Type B pancreatic cell (in vitro differentiated cells): ENCODE data around the gene YEATS2. TPM values are rescaled to one million over a fixed set of nuclear protein-coding genes. Genes with fewer than 3 reads are reported as not detected.
"Not testable (repeated sequence)": the region's sequence is repeated elsewhere in the genome, so short reads cannot be mapped to it uniquely, and the experiment has no call there.

ENCODE experiments used
- DNase-seq: peaks from one replicate; pipeline ENCODE4 v3.0.0; 2021; ENCODE audit warnings: mixed read lengths; ENCODE audit not compliant: unreplicated experiment; ENCODE audit errors: extremely low spot score
- H3K27ac Mint-ChIP-seq: 2 replicates; pipeline ENCODE4 v1.8.0; 2021; ENCODE audit warnings: mild to moderate bottlenecking, mixed read lengths
- H3K27me3 Mint-ChIP-seq: 2 replicates; pipeline ENCODE4 v1.8.0; 2021; ENCODE audit warnings: mixed read lengths
- H3K36me3 Mint-ChIP-seq: 2 replicates; pipeline ENCODE4 v1.8.0; 2021; ENCODE audit warnings: mixed read lengths
- H3K4me1 Mint-ChIP-seq: one replicate; pipeline ENCODE4 v1.8.0; 2021; ENCODE audit warnings: mixed read lengths; ENCODE audit not compliant: unreplicated experiment
- H3K4me3 Mint-ChIP-seq: 2 replicates; pipeline ENCODE4 v1.8.0; 2021; ENCODE audit warnings: mild to moderate bottlenecking, mixed read lengths
- H3K9me3 Mint-ChIP-seq: 2 replicates; pipeline ENCODE4 v1.8.0; 2021; ENCODE audit warnings: mixed read lengths
- CTCF ChIP-seq: fragments of 200-600 bp; sonication (generic); conservative IDR thresholded peaks from 2 replicates; pipeline ENCODE4 v1.5.0; 2021; ENCODE audit warnings: antibody characterized with exemption, mild to moderate bottlenecking
- total RNA-seq: library from RNA; stranded (reverse); gene quantifications from 2 replicates; pipeline ENCODE4 v1.2.1, GENCODE V29; 2021; ENCODE audit warnings: low replicate concordance

YEATS2 gene
- total RNA-seq, 1 donor from 2014 or later = 52.5 TPM

GRCh38 chr3:183699238-183699947 is 1.8 kb downstream of the YEATS2 start:
- no peak for TF ChIP-seq CTCF
- H3K36me3 Mint-ChIP-seq = peaks cover 9% of the 10 kb centered on the region
- H3K4me1 Mint-ChIP-seq = peaks cover 46% of the 10 kb centered on the region
- no peaks in the 10 kb centered on the region for H3K27me3 Mint-ChIP-seq
- peak overlapping the region; percentile 92 for H3K27ac Mint-ChIP-seq
- no peak for DNase-seq
- peak overlapping the region; percentile 93 for H3K4me3 Mint-ChIP-seq
- H3K9me3 Mint-ChIP-seq = peaks cover 4% of the 10 kb centered on the region

GRCh38 chr3:183701744-183702143 is 4.1 kb downstream of the YEATS2 start:
- no peak for TF ChIP-seq CTCF
- Mint-ChIP-seq H3K4me1 (peaks cover 51% of the 10 kb centered on the region), H3K36me3 (peaks cover 18% of the 10 kb centered on the region), H3K9me3 (peaks cover 4% of the 10 kb centered on the region), H3K27ac (peak overlapping the region; percentile 92), H3K27me3 (no peaks in the 10 kb centered on the region), H3K4me3 (peak overlapping the region; percentile 79)
- no peak for DNase-seq

GRCh38 chr3:183703892-183704291 is 6.3 kb downstream of the YEATS2 start:
- H3K36me3 Mint-ChIP-seq = peaks cover 18% of the 10 kb centered on the region
- not testable (repeated sequence) for DNase-seq, H3K27me3 Mint-ChIP-seq, H3K9me3 Mint-ChIP-seq
- peaks cover 45% of the 10 kb centered on the region for H3K4me1 Mint-ChIP-seq
- H3K4me3 Mint-ChIP-seq = peak overlapping the region; percentile 1
- H3K27ac Mint-ChIP-seq = peak overlapping the region; percentile 22

- DNase-seq = no peak
- H3K36me3 Mint-ChIP-seq = peaks cover 16% of the 10 kb centered on the region
- H3K27me3 Mint-ChIP-seq = no peaks in the 10 kb centered on the region
- no peak for TF ChIP-seq CTCF
- peaks cover 10% of the 10 kb centered on the region for H3K4me1 Mint-ChIP-seq
- H3K9me3 Mint-ChIP-seq = no peaks in the 10 kb centered on the region
- H3K4me3 Mint-ChIP-seq = no peak overlapping the region
- H3K27ac Mint-ChIP-seq = no peak overlapping the region
These were observed 12.6 kb downstream of the YEATS2 start for GRCh38 chr3:183710231-183710630.

- TF ChIP-seq CTCF = no peak
- H3K4me1 Mint-ChIP-seq = peaks cover 4% of the 10 kb centered on the region
These were observed 13.9 kb downstream of the YEATS2 start for GRCh38 chr3:183711516-183711915.

GRCh38 chr3:183714622-183715021 is 17.0 kb downstream of the YEATS2 start:
- DNase-seq = no peak
- no peak overlapping the region for H3K4me3 Mint-ChIP-seq
- no peak for TF ChIP-seq CTCF
- no peaks in the 10 kb centered on the region for H3K27me3 Mint-ChIP-seq
- no peaks in the 10 kb centered on the region for H3K9me3 Mint-ChIP-seq
- H3K4me1 Mint-ChIP-seq = peaks cover 4% of the 10 kb centered on the region
- no peak overlapping the region for H3K27ac Mint-ChIP-seq
- H3K36me3 Mint-ChIP-seq = peaks cover 27% of the 10 kb centered on the region

More at GRCh38 chr3:183711516-183711915, 13.9 kb downstream of the YEATS2 start:
- DNase-seq = no peak
- peaks cover 11% of the 10 kb centered on the region for H3K36me3 Mint-ChIP-seq
- H3K27me3 Mint-ChIP-seq = no peaks in the 10 kb centered on the region
- no peak overlapping the region for H3K27ac Mint-ChIP-seq
- H3K4me3 Mint-ChIP-seq = no peak overlapping the region
- no peaks in the 10 kb centered on the region for H3K9me3 Mint-ChIP-seq
